Measurements from ENCODE around the gene KRCC1.

KRCC1 gene

DNA sequence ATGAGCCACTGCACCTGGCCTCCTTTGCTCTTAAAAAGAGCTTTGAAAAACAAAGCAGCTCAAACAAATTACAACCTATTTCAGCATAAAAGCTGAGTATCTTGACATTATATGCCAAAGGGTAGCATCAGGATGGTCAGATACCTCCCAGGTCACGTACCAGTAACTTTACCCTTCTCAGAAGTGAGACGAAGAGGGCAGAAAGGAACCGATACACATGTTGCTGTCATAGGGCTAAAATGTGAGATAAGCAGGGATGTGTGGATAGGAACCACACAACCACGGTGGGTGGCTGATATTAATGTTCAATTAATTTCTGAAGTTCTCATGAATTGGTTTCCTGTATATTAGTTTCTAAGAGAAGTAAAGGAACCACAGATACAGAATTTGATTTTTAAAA is 26.7 kb downstream of the KRCC1 start:
- TF ChIP-seq, protein P1, sequence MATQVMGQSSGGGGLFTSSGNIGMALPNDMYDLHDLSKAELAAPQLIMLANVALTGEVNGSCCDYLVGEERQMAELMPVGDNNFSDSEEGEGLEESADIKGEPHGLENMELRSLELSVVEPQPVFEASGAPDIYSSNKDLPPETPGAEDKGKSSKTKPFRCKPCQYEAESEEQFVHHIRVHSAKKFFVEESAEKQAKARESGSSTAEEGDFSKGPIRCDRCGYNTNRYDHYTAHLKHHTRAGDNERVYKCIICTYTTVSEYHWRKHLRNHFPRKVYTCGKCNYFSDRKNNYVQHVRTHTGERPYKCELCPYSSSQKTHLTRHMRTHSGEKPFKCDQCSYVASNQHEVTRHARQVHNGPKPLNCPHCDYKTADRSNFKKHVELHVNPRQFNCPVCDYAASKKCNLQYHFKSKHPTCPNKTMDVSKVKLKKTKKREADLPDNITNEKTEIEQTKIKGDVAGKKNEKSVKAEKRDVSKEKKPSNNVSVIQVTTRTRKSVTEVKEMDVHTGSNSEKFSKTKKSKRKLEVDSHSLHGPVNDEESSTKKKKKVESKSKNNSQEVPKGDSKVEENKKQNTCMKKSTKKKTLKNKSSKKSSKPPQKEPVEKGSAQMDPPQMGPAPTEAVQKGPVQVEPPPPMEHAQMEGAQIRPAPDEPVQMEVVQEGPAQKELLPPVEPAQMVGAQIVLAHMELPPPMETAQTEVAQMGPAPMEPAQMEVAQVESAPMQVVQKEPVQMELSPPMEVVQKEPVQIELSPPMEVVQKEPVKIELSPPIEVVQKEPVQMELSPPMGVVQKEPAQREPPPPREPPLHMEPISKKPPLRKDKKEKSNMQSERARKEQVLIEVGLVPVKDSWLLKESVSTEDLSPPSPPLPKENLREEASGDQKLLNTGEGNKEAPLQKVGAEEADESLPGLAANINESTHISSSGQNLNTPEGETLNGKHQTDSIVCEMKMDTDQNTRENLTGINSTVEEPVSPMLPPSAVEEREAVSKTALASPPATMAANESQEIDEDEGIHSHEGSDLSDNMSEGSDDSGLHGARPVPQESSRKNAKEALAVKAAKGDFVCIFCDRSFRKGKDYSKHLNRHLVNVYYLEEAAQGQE (IDR thresholded peaks at IDR 0.05; ENCODE audit: insufficient read depth in 1 of 2, low read depth in 2 of 2, low read length in 2 of 2), result no peak
- TF ChIP-seq POLR2AphosphoS5 (IDR thresholded peaks at IDR 0.05; ENCODE audit: low read depth, low read length), result no peak
- TF ChIP-seq TAF1 (IDR thresholded peaks at IDR 0.05; ENCODE audit: borderline replicate concordance, insufficient read depth, low read length), result no peak

DNA sequence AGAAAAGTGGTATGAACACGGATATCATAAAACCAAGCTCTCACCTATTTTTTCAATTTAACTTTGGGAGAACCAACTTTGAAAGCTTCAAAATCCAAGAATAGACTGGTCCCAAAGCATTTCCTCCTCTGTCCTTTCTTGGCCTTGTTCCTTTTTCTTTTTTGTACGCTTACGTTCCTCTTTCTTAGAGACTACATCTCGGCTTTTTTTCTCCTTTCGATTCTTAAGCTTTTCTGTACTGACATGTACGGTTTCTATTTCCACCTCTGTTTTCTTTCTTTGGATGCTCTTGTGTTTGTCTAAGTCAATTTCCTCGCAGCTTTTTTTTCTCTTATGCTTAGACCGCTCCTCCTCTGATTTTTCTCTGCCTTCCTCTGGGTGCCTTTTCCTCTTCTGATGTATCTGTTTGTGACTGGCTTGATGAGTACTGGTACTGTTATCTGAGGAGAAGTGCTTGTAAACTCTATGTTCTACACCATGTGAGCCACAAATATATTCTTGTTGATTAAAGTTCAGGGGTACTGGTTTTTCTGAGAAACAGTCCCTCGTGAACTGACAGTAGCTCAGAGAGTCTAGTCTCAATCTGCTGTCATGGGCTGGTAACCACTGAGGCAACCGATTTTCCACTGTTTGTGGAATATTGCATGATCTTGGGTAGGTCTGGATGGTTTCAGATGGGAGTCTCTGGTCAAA is 27.7 kb downstream of the KRCC1 start:
- TF ChIP-seq TAF1 (IDR thresholded peaks at IDR 0.05; ENCODE audit: borderline replicate concordance, insufficient read depth, low read length) (no peak), SIN3A (IDR thresholded peaks at IDR 0.05; ENCODE audit: borderline replicate concordance, insufficient read depth, low read length) (no peak), POLR2AphosphoS5 (IDR thresholded peaks at IDR 0.05; ENCODE audit: low read depth, low read length) (no peak), FOXP2 (optimal IDR thresholded peaks at IDR 0.05; ENCODE audit: borderline replicate concordance, extremely low read depth, extremely low read length, insufficient read depth) (no peak)
- TF ChIP-seq, protein P1 (IDR thresholded peaks at IDR 0.05; ENCODE audit: insufficient read depth in 1 of 2, low read depth in 2 of 2, low read length in 2 of 2), result no peak

DNA sequence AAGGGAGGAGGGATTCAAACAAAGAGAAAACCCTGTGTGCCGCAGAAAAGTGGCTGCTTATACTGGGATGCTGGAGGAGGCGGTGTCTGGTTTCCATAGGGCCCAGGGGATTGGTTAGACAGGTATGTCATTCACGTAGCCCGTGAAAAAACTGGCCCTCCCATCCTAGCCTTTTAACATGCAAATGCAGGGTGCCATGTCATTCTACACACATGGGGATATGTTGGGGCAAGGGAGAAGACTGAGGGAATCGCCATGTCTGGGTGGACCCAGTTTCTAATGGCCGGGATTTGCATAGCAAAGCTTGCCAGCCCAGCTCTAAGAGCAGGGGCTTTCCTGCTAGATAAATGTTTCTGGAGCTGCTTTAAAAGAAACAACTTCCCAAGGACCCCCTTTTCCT is 31.1 kb downstream of the KRCC1 start:
- TF ChIP-seq TAF1 (IDR thresholded peaks at IDR 0.05; ENCODE audit: borderline replicate concordance, insufficient read depth, low read length), result no peak
- TF ChIP-seq POLR2AphosphoS5 (IDR thresholded peaks at IDR 0.05; ENCODE audit: low read depth, low read length), result no peak
- TF ChIP-seq, protein P1 (IDR thresholded peaks at IDR 0.05; ENCODE audit: insufficient read depth in 1 of 2, low read depth in 2 of 2, low read length in 2 of 2), result no peak

DNA sequence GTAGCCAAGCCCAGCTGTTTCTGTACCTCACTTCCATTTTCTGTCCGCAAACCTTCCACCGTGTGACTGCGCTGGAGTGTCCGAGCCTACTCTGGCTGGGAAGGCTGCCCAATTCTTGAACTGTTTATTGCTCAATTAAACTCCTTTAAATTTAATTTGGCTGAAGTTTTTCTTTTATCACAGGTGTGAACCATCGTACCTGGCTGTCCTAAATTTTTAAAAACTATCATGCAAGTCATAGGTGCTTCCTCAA is 33.0 kb downstream of the KRCC1 start:
- no peak for TF ChIP-seq POLR2AphosphoS5 (IDR thresholded peaks at IDR 0.05; ENCODE audit: low read depth, low read length)
- TF ChIP-seq, protein P1 (IDR thresholded peaks at IDR 0.05; ENCODE audit: insufficient read depth in 1 of 2, low read depth in 2 of 2, low read length in 2 of 2), result no peak
- no peak for TF ChIP-seq SIN3A (IDR thresholded peaks at IDR 0.05; ENCODE audit: borderline replicate concordance, insufficient read depth, low read length)
- TF ChIP-seq TAF1 (IDR thresholded peaks at IDR 0.05; ENCODE audit: borderline replicate concordance, insufficient read depth, low read length), result no peak
- TF ChIP-seq FOXP2 (optimal IDR thresholded peaks at IDR 0.05; ENCODE audit: borderline replicate concordance, extremely low read depth, extremely low read length, insufficient read depth), result no peak

DNA sequence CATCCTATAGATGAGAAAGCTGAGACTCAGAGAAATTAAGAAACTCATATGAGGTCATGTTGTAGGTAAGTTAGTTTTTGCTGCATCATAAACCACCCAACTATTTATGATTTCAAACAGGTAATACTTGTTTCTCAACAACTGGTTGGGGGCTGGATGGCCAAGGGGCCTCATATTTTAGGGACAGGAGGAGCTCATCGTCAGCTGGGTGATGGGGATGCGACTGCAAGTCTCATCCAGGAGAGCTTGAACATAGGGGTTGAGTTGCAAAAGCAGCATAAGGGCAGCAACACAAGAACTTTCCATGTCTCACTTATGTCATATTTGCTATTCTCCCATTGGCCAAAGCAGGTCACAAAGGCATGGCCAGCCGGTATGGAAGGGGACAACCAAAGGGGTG is 35.6 kb downstream of the KRCC1 start:
- no peak for TF ChIP-seq POLR2AphosphoS5 (IDR thresholded peaks at IDR 0.05; ENCODE audit: low read depth, low read length)
- no peak for TF ChIP-seq SIN3A (IDR thresholded peaks at IDR 0.05; ENCODE audit: borderline replicate concordance, insufficient read depth, low read length)
- no peak for TF ChIP-seq TAF1 (IDR thresholded peaks at IDR 0.05; ENCODE audit: borderline replicate concordance, insufficient read depth, low read length)
- TF ChIP-seq, protein P1 (IDR thresholded peaks at IDR 0.05; ENCODE audit: insufficient read depth in 1 of 2, low read depth in 2 of 2, low read length in 2 of 2), result no peak
- no peak for TF ChIP-seq FOXP2 (optimal IDR thresholded peaks at IDR 0.05; ENCODE audit: borderline replicate concordance, extremely low read depth, extremely low read length, insufficient read depth)
